ENCODE measurements around the gene IFT25.

Gene IFT25

GRCh38 chr1:53956308-53957168, 11.0 kb upstream of the IFT25 start:
- no peak for FAIRE-seq

- FAIRE-seq = no peak
Observed at GRCh38 chr1:53954128-53954527, 8.6 kb upstream of the IFT25 start.

GRCh38 chr1:53951697-53952096, 6.2 kb upstream of the IFT25 start:
- FAIRE-seq = no peak

- FAIRE-seq = peak; percentile 73
Observed at GRCh38 chr1:53949023-53949990, 3.8 kb upstream of the IFT25 start.

DNA sequence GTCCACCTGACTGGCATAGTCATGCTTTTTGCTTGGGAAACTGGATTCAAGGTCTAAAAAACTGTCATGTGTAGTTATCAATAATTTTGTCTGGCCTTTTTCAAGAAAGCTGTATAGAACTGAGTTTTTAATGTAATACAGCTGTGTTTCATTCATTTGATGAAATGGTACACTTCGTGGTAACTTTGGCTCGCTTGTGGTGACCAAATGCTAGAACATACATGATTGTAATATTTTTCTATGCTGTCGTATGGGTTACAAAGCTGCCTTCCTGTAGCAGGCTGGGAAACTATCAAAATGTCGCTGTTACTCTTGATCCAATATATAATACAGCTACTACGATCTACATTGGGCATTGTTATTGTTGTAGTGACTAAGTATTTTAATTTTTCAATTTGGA, 2.8 kb upstream of the IFT25 start:
- no peak for FAIRE-seq

- no peak for FAIRE-seq
Observed at GRCh38 chr1:53947172-53947907, 1.8 kb upstream of the IFT25 start.

GRCh38 chr1:53946252-53947171, 1.0 kb upstream of the IFT25 start, which contains the start of gene LRRC42:
Gene LRRC42, plus strand, starts transcription at chr1:53946350. Its CDS starts 5,650 bp downstream, at chr1:53952000.
- FAIRE-seq = no peak

DNA sequence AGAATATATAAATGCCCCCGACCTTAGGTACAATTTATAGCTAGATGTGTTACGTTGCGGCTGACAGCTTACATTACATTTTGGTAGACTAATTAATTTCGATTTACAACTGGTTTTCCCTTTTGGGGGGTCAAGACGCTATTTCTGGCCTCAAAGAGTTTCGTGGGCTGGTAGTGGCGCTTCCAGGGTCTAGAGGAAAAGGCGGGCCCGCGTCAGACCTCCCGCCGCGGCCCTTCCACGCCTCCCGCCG, 391 bp downstream of the IFT25 start:
- FAIRE-seq = no peak

DNA sequence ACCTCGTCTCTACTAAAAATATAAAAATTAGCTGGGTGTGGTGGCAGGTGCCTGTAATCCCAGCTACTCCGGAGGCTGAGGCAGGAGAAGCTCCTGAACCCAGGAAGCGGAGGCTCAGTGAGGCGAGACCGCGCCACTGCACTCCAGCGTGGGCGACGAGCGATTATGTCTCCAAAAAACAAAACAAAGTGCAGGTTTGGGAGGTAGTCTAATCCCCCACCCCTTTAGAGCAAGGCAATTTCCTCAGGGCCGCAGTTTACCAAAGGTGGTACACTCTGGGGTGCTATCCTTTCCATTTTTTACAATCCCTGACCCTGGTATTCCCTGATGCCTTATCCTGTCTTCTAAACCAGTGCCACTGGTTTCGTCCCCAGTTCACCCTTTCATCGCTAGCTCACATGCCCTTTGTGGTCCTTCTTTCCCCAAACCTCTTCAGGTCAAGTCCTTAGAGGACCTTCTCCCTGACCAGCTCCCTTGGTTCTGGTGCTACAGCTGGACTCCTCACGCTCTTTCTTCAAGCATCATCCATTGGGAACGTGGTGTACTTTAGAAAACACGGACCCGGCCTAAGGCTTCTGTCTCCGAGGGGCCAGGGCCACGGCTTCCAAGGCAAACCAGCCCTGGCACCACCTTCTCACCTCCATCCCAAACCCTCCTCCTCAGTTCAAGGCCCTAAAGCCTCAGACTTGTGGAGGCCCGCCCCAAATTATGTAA, 873 bp downstream of the IFT25 start:
- no peak for FAIRE-seq

- no peak for FAIRE-seq
Observed at GRCh38 chr1:53943490-53944043, 1.9 kb downstream of the IFT25 start.

DNA sequence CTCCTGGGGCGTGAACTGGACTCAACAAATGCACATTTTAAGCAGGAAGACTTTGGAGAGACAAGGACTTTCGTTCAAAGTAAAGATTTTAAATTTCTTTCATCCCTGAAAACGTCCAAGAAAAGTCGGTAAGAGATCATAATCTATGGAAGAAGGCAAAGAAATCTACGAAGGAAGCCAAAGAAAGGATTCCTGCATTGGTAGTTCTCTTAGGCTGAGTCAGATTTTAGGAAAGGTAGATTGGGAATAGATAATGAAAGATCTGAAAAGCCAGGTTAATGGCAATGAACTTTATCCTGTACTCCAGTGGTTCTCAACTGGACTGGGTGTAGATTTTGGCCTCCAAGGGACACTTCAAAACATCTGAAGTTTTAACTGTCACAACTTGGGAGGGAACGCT, 2.4 kb downstream of the IFT25 start:
- no peak for FAIRE-seq

DNA sequence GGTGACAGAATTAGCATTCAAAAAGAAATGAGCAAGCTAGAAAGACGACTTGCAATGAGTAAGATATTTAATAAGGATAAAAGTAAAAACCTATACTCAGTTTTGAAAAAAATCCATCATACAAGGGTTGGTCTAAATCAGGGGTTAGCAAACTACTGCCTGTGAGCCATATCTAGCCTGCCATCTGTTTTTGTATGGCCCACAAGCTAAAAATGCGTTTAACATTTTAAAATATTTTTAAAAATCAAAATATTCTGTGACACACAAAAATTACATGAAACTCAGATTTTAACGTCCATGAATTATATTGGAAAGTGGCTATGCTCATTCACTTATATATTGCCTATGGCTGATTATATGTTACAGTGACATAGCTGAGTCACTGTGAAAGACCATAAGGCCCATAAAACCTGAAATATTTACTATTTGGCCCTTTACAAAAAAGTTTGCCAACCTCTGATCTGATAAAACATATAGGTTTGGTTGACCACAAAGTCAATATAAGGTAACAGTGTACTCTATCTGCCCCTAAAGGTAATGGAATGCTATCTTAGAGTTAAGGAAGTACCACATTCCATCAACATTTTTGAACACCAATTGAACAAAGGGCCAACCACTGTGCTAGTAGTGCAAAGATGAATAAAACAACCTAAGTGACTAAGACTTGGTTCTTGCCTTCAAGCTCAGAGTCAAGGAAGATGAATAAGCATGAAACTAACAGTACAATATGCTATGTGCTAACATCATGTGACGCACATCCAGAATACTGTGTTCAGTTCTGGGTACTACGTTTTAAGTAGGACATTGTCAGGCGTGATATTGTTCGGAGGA, 3.2 kb downstream of the IFT25 start:
- no peak for FAIRE-seq

DNA sequence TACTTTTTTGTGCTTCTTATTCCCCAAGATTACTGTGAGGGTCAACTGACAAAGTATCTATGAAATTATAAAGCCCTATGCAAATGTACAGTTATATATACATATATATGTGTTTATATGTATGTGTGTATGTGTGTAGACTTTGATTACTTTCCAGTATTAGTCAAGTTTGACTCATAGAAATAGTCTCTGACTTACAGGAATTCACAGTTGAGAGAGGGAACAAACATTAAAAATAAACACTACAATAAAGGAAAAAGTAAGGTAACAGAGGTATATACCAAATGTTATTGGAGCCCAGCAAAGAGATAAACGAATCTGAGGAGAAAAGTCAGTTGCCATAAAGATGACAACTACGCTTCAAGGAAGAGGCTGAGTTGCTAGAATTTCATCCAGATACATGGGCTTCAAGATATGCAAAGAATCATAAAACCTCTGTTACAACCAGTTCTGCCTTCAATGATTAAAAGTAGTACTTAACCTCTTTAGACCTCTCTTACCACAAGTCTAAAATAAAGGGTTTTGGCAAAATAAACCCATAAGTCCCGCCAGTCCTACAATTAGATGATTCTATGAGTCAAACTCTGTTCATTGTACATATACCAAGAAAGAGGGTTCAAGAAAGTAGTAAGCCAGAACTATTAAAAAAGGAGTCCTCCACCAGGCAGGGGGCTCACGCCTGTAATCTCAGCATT, 7.2 kb downstream of the IFT25 start:
- no peak for FAIRE-seq

DNA sequence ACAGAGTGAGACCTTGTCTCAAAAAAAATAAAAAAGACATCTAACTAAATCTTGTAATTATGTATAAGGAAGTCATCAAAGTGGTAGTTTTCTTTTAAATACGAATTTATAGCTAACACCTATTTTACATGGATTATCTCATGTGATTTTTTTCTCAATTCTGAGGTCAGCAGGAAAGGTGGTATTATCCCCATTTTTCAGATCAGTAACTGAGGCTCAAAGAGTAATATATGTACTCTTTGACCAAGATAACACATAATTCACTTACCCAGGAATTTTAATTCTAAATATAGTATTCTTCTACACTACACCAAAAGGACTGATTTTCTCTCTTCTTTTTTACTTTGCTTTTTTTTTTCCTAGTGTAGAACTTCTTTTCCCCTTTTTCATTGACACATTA, 9.1 kb downstream of the IFT25 start:
- no peak for FAIRE-seq

DNA sequence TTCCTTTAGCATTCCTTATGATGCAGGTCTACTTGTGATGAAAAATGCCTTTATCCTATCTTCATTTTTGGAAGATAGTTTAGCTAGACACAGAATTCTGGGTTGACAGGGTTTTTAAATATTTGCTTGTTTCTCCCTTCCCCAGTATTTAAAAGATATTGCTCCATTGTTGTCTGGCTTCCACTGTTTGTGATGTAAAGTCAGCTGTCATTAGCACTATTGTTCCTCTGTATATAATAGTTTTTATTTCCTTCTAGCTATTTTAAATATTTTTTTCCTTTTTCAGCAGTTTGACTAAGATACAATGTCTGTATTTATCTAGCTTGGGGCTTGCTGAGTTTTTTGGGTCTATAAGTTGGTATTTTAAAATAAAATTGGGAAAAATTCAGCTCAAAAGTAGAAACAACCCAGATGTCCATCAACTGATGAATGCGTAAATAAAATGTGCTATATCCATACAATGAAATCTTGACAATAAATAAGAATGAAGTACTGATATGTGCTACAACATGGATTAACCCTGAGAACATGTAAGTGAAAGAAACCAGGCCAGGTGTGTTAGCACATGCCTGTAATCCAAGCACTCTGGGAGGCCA, 11.2 kb downstream of the IFT25 start:
- peak; percentile 44 for FAIRE-seq

- FAIRE-seq = peak; percentile 79
Observed at GRCh38 chr1:53931523-53931922, 14.0 kb downstream of the IFT25 start.

- no peak for FAIRE-seq
Observed at GRCh38 chr1:53930932-53931331, 14.6 kb downstream of the IFT25 start.

- FAIRE-seq = no peak
Observed at GRCh38 chr1:53929246-53929960, 16.1 kb downstream of the IFT25 start.
